GM10847 (cell line): ENCODE results near the gene PROZ.

Source experiments
- POLR2A ChIP-seq: IDR thresholded peaks from 2 replicates; pipeline ENCODE4 v1.6.1; 2011; ENCODE audit not compliant: insufficient read length; ENCODE audit errors: extremely low read depth

PROZ gene

DNA sequence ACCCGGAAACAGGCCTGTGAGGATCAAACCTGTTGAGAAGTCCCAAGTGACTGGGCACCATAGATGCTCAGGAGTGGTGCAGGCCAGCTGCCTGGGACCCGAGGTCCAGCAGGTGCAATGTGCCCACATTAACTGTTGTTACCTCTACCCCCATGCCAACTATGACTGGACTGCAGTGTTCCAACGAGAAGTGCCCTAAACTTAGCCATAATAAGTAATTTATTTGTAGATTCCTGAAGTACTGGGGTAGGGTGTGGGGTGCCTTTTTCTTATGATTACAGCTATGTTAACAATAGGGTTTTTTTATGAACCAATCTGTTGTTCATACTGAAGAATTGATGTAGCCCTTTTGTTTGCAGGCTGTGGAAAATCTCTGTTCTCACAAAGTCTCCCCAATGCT is 60.1 kb downstream of the PROZ start:
- no peak for TF ChIP-seq POLR2A

DNA sequence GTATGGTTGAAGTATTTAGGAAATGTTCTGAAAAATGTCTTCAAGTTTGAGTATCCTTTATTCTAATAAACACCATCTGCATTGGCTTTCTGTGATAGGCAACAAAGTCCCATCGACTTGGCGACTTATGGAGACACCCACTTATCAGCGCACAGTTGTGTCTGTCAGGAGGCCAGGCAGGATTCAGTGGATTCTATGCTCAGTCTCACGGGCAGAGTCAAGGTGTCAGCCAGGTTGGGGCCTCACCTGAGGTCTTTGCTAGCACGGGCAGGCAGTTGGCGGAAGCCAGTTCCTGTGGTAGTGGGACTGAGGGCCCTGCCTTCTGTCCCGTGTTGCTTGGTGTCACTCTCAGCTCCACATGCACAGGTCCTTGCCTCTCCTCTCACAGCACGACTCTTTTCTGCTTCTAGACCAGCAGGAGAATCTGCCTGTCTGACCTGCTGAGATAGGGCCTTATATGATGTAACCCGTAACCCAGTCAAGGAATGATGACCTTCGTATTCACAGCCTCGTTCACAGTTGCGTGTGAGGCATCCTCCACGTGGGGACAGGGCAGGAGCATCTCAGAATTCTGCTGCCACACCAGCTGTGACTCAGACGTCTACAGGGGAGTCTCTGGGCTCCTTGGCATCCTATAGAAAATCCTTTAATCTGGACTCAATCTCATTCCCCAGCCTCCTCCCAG is 61.0 kb downstream of the PROZ start:
- no peak for TF ChIP-seq POLR2A

DNA sequence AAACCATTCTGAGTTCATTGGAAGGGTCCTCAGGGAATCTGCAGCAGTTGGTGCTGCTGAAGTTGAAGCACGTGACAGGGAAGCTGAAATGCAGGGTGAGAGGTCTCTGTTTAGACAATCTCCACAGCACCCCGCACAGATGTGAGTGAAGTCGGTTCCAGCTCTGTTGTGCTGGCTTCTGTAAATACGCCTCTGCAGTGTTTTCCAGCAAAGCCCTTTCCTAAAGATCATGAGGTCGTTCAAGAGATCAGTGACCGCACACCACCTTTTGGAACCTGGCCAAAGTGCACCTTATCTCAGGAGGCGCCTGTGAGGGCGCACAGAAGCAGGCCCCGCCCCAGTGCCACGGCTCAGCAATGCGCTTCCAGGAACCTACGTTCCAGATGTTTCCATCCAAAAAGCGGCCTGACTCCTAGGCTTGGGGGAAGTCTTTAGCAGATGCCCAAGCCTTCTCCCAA is 61.7 kb downstream of the PROZ start:
- no peak for TF ChIP-seq POLR2A

DNA sequence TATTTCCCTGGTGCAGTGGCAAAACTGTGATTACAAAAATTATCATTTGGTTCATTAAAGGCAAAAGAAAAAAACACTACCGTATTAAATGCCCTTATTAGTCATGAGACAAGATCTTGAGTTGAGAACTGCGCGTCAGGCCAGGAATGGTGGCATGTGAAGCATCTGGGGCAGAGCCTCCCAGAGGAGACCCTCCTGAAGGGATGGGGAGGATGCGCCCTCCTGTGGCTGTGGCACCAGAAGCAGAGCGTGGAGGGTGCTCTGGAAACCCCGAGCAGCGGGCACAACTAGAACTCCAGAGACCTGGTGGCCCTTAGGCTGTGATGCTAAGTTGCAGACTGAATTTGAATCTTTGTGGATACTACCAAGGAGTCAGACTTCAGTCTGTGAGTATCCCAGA is 62.4 kb downstream of the PROZ start:
- TF ChIP-seq POLR2A: no peak
